ENCODE measurements around the gene PTDSS2.

DNA sequence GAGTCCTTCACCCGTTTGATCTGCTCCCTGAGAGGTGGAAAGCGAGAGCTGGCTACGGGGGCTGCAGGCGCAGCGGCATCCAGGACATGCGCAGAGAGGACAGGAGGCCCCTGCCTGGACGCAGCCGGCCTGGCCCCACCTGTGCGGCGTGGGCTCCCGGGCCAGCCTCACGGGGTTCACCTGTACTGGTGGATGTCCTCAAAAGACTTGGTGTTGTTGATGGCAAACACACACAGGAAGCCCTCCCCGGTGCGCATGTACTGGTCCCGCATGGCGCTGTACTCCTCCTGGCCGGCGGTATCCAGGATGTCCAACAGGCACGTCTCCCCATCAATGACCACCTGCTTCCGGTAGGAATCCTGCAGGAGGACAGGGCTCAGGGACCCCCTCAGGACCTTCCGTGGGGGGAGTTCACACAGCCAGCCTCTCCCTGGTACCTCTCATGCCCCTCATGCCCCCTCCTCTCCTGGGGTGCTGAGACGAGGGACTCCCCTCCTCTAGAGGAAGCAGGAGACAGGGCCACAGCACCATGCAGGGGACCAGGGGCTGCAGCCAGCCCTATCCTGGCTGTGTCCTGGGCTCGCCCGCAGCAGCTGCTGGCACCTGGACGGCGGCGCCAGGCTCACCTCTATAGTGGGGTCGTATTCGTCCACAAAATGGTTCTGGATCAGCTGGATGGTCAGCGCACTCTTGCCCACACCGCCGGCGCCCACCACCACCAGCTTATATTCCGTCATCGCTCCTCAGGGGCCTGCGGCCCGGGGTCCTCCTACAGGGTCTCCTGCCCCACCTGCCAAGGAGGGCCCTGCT is 83.7 kb downstream of the PTDSS2 start:
- TF ChIP-seq, protein P1, sequence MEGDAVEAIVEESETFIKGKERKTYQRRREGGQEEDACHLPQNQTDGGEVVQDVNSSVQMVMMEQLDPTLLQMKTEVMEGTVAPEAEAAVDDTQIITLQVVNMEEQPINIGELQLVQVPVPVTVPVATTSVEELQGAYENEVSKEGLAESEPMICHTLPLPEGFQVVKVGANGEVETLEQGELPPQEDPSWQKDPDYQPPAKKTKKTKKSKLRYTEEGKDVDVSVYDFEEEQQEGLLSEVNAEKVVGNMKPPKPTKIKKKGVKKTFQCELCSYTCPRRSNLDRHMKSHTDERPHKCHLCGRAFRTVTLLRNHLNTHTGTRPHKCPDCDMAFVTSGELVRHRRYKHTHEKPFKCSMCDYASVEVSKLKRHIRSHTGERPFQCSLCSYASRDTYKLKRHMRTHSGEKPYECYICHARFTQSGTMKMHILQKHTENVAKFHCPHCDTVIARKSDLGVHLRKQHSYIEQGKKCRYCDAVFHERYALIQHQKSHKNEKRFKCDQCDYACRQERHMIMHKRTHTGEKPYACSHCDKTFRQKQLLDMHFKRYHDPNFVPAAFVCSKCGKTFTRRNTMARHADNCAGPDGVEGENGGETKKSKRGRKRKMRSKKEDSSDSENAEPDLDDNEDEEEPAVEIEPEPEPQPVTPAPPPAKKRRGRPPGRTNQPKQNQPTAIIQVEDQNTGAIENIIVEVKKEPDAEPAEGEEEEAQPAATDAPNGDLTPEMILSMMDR (IDR thresholded peaks at IDR 0.05; ENCODE audit: low read length) = no peak
- no peak for TF ChIP-seq EZH2 (IDR thresholded peaks at IDR 0.05; ENCODE audit: borderline replicate concordance, low read length)
